AG09309 (cell line): ENCODE measurements around the gene DPP10.

ENCODE experiments used
- DNase-seq: peaks from one replicate; pipeline ENCODE4 v3.0.0-alpha.2; 2010; ENCODE audit warnings: low read depth
- H3K4me3 ChIP-seq: 2 replicates; pipeline ENCODE4 v1.5.1; 2011; ENCODE audit warnings: mild to moderate bottlenecking, low read depth, low read length, moderate library complexity; ENCODE audit not compliant: control insufficient read depth
- TF ChIP-seq, protein P1 (sequence below): IDR thresholded peaks from 2 replicates; pipeline ENCODE4 v1.5.1; 2011; ENCODE audit warnings: mild to moderate bottlenecking, low read depth, low read length, inconsistent platforms; ENCODE audit not compliant: insufficient read depth, control insufficient read depth; ENCODE audit errors: missing control alignments

Gene DPP10

DNA sequence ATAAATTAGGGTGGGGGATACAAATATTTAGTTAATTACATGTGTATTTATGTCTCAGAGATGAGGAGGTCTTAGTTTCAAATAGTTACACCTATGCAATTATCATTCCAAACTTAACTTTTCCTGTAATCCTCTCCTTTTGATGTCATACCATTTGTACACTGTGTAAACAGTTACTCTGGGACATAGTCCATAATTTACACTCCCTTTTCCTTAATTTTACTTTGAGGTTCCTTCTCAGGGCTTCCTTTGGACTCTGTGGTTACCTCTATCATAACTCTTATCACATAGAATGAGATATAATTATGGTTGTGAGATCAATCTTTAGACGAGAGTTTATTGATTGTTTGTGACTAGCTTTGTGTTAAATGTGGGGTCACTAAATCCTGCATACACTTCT lies 84.4 kb downstream of the DPP10 start:
- TF ChIP-seq, protein P1, sequence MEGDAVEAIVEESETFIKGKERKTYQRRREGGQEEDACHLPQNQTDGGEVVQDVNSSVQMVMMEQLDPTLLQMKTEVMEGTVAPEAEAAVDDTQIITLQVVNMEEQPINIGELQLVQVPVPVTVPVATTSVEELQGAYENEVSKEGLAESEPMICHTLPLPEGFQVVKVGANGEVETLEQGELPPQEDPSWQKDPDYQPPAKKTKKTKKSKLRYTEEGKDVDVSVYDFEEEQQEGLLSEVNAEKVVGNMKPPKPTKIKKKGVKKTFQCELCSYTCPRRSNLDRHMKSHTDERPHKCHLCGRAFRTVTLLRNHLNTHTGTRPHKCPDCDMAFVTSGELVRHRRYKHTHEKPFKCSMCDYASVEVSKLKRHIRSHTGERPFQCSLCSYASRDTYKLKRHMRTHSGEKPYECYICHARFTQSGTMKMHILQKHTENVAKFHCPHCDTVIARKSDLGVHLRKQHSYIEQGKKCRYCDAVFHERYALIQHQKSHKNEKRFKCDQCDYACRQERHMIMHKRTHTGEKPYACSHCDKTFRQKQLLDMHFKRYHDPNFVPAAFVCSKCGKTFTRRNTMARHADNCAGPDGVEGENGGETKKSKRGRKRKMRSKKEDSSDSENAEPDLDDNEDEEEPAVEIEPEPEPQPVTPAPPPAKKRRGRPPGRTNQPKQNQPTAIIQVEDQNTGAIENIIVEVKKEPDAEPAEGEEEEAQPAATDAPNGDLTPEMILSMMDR = no peak
- no peak overlapping the region for H3K4me3 ChIP-seq
- DNase-seq = no peak

- no peak overlapping the region for H3K4me3 ChIP-seq
- DNase-seq = no peak
- TF ChIP-seq, protein P1 = no peak
Observed at GRCh38 chr2:114527330-114527983, 85.0 kb downstream of the DPP10 start.

DNA sequence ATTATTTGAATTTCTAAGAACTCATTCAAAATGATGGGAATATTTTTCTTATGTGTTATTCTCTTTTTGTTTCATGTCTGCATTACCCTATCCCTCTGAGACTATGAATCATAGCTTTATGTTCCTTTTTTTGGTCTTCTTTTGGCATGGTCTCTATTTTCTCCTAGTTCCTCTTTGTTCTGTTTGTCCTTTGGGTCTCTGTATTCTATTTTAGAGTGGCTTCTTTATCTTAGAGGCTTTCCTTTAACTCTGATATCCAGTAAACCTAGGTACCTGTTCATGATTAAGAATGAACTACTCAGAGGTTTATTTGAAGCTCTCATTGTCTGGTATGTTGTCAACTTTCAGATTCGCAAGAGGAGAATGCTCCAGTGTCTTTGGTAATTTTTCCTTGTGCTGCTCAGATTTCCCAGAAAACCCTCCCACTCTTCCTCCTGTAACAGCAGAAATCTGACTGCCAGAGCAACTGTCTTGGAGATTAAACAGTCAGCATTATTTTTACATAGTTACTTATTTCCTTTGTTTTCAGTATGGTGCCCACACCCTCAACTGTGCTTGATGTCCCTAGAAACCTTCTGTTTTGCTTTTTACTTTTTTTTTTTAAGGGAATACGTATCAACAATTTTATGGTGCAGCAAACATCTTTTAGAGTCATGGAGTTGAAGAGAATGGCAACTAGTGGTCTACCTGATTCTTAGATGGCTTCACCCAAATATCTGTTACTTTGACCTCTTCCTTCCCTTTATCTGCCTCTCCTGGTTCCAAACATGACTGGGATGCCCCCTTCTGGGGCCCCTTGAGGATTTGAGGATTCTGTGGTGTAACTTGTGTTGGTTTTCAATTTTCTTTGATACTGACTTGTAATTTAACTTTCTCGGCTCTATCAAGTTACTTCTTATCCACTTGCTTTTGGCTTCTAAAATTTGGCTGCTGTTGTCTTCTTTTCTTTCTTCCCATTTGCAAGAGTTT lies 92.0 kb downstream of the DPP10 start:
- TF ChIP-seq, protein P1 = no peak
- DNase-seq = no peak
- no peak overlapping the region for H3K4me3 ChIP-seq

DNA sequence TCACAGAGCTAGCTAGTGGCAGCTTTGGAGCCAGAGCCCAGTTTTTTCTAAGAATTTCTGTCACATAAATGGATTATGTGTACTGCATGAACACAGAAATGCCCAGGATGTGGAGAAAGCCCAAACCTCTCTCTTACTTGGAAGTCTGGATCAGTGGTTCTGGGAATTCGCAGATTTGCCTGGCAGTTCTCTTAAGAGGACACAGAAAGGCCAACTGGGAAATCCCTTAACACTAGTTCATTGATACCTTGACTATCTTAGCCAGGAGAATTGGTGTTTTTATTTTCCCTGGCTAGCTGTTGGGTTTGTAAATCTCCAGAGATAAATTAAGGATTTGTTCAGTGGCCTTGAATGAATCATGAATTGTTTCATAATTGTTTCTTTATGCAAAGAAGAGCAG lies 95.3 kb downstream of the DPP10 start:
- TF ChIP-seq, protein P1 = no peak
- no peak overlapping the region for H3K4me3 ChIP-seq
- no peak for DNase-seq

- DNase-seq = no peak
- TF ChIP-seq, protein P1 = no peak
- no peak overlapping the region for H3K4me3 ChIP-seq
Observed at GRCh38 chr2:114542695-114543094, 100.3 kb downstream of the DPP10 start.

GRCh38 chr2:114543236-114543766 lies 100.9 kb downstream of the DPP10 start:
- DNase-seq = no peak
- TF ChIP-seq, protein P1 = no peak
- no peak overlapping the region for H3K4me3 ChIP-seq
